ENCODE measurements around the gene E2F4.

Gene E2F4

DNA sequence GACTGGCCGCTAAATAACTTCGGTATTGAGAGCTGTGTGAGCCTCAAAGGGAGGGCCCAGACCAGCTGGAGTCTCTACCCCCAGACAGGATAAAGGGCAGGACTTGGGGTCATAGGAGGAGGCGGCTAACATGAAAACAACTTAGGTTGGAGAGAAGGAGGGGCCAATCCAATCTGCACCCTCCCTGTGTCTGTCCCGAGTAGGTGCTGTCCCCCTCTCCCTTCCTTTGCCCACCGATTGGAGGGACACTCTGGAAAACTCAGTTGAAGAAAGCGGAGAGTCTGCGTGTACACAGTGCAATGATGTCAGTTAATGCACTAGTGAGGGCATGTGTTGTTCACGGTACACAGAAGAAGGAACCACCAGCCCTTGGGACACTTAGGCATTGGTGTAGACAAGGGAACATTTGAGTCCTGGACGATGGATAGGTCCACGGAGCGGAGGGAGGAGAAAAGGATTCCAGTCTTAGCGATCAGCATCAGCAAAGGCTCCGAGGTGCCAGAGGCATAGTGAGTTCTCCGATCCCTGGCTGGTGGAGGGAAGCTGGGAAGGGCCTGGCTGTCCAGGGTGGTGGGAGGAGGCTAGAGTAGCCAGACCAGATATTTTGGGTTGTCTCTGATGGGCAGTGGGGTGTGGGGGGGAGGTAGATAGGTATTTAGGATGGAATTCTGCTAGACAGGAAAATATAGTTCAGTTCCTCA, 20.9 kb upstream of the E2F4 start:
- POLR2A ChIA-PET: no interaction called here
- TF ChIP-seq, protein P1, sequence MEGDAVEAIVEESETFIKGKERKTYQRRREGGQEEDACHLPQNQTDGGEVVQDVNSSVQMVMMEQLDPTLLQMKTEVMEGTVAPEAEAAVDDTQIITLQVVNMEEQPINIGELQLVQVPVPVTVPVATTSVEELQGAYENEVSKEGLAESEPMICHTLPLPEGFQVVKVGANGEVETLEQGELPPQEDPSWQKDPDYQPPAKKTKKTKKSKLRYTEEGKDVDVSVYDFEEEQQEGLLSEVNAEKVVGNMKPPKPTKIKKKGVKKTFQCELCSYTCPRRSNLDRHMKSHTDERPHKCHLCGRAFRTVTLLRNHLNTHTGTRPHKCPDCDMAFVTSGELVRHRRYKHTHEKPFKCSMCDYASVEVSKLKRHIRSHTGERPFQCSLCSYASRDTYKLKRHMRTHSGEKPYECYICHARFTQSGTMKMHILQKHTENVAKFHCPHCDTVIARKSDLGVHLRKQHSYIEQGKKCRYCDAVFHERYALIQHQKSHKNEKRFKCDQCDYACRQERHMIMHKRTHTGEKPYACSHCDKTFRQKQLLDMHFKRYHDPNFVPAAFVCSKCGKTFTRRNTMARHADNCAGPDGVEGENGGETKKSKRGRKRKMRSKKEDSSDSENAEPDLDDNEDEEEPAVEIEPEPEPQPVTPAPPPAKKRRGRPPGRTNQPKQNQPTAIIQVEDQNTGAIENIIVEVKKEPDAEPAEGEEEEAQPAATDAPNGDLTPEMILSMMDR (IDR thresholded peaks at IDR 0.05; ENCODE audit: control extremely low read depth, extremely low read depth, low read depth, missing control alignments): no peak

DNA sequence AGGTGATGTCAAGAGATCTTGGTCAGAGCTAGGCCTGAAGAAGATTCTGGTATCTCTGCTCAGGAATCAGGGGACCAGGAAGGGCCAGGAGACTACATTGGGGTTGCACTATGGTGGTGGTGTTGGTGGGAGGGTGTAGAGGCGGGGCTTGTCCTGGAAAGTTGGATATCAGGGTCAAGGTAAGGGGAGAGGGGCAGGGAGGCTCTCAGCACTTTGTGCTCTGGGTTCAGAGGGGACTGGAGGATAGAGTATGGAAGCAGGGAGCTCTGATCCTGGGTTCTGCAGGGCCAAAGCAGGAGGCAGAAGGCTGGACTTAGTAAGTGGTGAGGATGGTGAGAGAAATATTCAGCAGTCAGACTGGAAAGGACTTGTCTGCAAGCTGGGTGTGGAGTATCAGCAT, 18.6 kb upstream of the E2F4 start:
- CTCF ChIA-PET: interaction anchor here (1.0 to 5.8 kb wide), 6 partner anchors 9 to 216 kb away, joined by 3 to 45 read pairs (median 6); partner anchors contain the start of genes FBXL8 and TRADD
- POLR2A ChIA-PET: interaction anchor here (0.7 kb wide), 2 partner anchors 10 to 24 kb away, joined by 3 read pairs; no protein-coding TSS in a partner anchor
- no peak for DNase-seq (ENCODE audit: extremely low spot score)
- TF ChIP-seq, protein P1 (IDR thresholded peaks at IDR 0.05; ENCODE audit: control extremely low read depth, extremely low read depth, low read depth, missing control alignments): no peak

More for the DNA sequence above, 20.9 kb upstream of the E2F4 start:
- DNase-seq (ENCODE audit: extremely low spot score): no peak
- CTCF ChIA-PET: interaction anchor here (0.7 to 5.8 kb wide), 13 partner anchors 11 to 217 kb away, joined by 3 to 34 read pairs (median 4); partner anchors contain the start of genes EXOC3L1, FBXL8, MATCAP1 and TRADD

DNA sequence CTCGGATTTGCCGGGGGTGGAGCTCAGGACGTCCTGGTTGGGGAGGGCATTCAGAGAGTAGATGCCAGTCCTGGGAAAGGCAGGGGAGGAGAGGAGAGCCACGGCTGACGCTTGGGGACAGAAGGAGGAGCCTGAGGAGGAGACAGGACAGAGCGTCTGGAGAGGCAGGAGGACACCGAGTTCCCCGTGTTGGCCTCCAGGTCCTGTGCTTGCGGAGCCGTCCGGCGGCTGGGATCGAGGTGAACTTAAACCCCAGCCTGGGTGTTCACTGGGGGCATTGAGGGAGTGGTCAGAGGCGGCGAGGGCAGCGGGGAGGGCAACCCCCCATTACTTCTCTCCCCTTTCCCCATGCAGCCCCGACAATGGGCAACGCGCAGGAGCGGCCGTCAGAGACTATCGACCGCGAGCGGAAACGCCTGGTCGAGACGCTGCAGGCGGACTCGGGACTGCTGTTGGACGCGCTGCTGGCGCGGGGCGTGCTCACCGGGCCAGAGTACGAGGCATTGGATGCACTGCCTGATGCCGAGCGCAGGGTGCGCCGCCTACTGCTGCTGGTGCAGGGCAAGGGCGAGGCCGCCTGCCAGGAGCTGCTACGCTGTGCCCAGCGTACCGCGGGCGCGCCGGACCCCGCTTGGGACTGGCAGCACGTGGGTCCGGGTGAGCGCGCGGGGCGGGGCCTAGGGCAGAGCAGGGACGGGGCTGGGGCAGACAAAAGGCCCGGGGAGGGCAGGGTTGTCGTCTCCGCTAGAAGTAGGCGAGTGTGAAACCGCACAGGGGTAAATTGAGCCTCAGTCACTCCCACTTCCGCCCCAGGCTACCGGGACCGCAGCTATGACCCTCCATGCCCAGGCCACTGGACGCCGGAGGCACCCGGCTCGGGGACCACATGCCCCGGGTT, 17.9 kb upstream of the E2F4 start:
- CTCF ChIA-PET: interaction anchor here (0.6 to 5.8 kb wide), 9 partner anchors 8 to 217 kb away, joined by 3 to 45 read pairs (median 6); partner anchors contain the start of genes FBXL8, MATCAP1 and TRADD

DNA sequence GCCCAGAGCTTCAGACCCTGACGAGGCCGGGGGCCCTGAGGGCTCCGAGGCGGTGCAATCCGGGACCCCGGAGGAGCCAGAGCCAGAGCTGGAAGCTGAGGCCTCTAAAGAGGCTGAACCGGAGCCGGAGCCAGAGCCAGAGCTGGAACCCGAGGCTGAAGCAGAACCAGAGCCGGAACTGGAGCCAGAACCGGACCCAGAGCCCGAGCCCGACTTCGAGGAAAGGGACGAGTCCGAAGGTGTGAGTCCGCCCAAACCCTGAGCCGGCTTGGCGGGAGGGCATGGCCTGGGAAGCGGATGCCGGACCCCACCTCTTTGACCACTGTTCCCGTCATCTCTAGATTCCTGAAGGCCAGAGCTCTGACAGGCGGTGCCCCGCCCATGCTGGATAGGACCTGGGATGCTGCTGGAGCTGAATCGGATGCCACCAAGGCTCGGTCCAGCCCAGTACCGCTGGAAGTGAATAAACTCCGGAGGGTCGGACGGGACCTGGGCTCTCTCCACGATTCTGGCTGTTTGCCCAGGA, 17.2 kb upstream of the E2F4 start:
- CTCF ChIA-PET: interaction anchor here (0.6 to 5.8 kb wide), 8 partner anchors 8 to 218 kb away, joined by 3 to 45 read pairs (median 4); partner anchors contain the start of genes EXOC3L1, FBXL8, MATCAP1 and TRADD
- DNase-seq (ENCODE audit: extremely low spot score): no peak
- TF ChIP-seq, protein P1 (IDR thresholded peaks at IDR 0.05; ENCODE audit: control extremely low read depth, extremely low read depth, low read depth, missing control alignments): no peak
- POLR2A ChIA-PET: interaction anchor here (1.8 kb wide), 1 partner anchor 17 kb away, joined by 4 read pairs; no protein-coding TSS in a partner anchor

More for the DNA sequence above, 17.9 kb upstream of the E2F4 start:
- peak; percentile 77 for DNase-seq (ENCODE audit: extremely low spot score)
- TF ChIP-seq, protein P1 (IDR thresholded peaks at IDR 0.05; ENCODE audit: control extremely low read depth, extremely low read depth, low read depth, missing control alignments): no peak
- POLR2A ChIA-PET: interaction anchor here (1.8 kb wide), 1 partner anchor 16 kb away, joined by 4 read pairs; no protein-coding TSS in a partner anchor

DNA sequence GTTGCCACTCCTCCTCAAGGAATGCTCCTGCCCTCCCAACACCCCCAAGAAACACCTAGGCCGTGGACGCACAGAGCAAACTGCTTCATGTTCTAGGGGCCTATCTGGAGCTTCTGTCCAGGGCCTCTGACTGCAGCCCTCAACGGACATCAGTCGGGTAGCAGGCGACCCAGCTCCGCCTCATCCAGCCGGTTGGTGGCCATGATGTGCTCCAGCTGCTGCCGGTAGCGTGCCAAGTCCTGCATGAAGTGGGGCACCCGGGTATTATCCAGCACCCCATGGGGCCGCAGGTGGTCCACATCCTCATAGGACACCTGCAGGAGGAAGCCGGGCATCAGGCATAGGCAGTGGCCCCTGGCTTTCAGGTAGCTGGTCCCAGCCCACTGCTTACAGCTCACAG, 15.3 kb upstream of the E2F4 start:
- TF ChIP-seq, protein P1 (IDR thresholded peaks at IDR 0.05; ENCODE audit: control extremely low read depth, extremely low read depth, low read depth, missing control alignments): no peak
- ChIA-PET CTCF (interaction anchor here (1.0 to 5.8 kb wide), 11 partner anchors 10 to 281 kb away, joined by 3 to 45 read pairs (median 4); partner anchors contain the start of genes FBXL8, TMEM208 and TRADD), POLR2A (no interaction called here)
- no peak for DNase-seq (ENCODE audit: extremely low spot score)
